Tibial nerve (tissue), 4 donors: ENCODE data around the gene PROSER2.

Source experiments
- EP300 ChIP-seq, 2 donors: sonication (generic); formaldehyde crosslinking; IDR thresholded peaks; one replicate each; pipeline ENCODE4 v1.6.1; 2017; ENCODE audit warnings: antibody characterized with exemption in 2 of 2, mild to moderate bottlenecking in 1 of 2
- POLR2A ChIP-seq, 2 donors: fragments of 450-650 bp; IDR thresholded peaks; one replicate each; pipeline ENCODE4 v1.6.1; 2017; ENCODE audit warnings: antibody characterized with exemption in 2 of 2, mild to moderate bottlenecking in 2 of 2, moderate library complexity in 2 of 2
- TF ChIP-seq, protein P1 (sequence below), 5 experiments: fragments of 200-600 bp in 3 of 5; fragments of 450-650 bp in 2 of 5; sonication (generic) in 3 of 5; IDR thresholded peaks; one replicate each; pipeline ENCODE4 v1.5.1; 2016 to 2019; ENCODE audit warnings: antibody characterized with exemption in 5 of 5, mild to moderate bottlenecking in 3 of 5, moderate library complexity in 2 of 5

DNA sequence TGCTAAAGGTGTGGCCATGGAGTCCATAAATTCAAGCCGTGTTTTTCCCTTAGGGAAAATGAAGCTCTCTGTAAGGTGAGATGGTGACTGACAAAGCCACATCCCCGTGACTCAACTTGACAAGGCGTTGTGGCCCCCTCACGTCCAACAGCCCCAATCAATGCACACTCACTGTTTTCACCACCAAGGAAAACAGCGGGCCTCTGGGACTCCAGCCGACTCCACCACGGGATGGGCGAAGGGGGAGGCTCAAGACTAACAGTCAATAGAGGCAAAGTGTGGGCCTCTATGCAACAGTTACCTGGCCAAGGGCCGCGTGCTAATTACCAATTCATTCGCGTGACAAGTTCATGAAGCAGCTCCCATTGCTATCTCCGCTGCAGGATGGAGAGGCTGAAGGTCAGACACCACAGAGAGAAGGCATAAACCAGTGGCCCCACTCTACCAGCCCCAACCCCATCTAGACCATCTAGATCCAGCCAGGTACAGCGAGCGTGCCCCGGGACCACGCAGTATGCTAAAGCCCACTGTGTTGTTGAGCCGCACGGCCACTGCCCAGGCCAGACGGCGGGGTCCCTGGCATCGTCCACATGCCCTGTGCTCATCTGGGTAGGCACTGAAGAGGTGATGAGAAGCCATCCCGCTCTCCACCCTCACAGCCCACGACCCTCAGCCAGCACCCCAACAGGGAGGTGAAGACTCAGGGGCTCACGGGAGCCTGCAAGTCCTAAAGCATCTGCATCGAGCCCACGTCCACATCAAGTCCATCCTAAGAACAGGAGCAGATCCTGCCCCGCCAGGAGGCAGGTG lies 76.1 kb downstream of the PROSER2 start:
- TF ChIP-seq, protein P1, sequence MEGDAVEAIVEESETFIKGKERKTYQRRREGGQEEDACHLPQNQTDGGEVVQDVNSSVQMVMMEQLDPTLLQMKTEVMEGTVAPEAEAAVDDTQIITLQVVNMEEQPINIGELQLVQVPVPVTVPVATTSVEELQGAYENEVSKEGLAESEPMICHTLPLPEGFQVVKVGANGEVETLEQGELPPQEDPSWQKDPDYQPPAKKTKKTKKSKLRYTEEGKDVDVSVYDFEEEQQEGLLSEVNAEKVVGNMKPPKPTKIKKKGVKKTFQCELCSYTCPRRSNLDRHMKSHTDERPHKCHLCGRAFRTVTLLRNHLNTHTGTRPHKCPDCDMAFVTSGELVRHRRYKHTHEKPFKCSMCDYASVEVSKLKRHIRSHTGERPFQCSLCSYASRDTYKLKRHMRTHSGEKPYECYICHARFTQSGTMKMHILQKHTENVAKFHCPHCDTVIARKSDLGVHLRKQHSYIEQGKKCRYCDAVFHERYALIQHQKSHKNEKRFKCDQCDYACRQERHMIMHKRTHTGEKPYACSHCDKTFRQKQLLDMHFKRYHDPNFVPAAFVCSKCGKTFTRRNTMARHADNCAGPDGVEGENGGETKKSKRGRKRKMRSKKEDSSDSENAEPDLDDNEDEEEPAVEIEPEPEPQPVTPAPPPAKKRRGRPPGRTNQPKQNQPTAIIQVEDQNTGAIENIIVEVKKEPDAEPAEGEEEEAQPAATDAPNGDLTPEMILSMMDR (IDR thresholded peaks at IDR 0.05) = no peak
- TF ChIP-seq POLR2A (IDR thresholded peaks at IDR 0.05) = no peak
- TF ChIP-seq EP300 (IDR thresholded peaks at IDR 0.05) = no peak
